Ovary (tissue), 9 donors: ENCODE results near the gene CACNA2D1. TPM values are rescaled to one million over a fixed set of nuclear protein-coding genes. Genes with fewer than 3 reads are reported as not detected.

Source experiments
- DNase-seq, 5 donors: peaks; one replicate each; pipeline ENCODE4 v3.0.0-alpha.2; 2019 to 2020
- H3K27ac ChIP-seq, 2 donors: fragments of 200-600 bp; one replicate each; pipeline versions ENCODE4 v1.5.1 to v1.8.0; 2019 to 2022
- H3K27me3 ChIP-seq: fragments of 200-600 bp; one replicate; pipeline ENCODE4 v1.8.0; 2022
- H3K36me3 ChIP-seq: fragments of 200-600 bp; sonication (generic); one replicate; pipeline ENCODE4 v1.5.1; 2019
- H3K4me1 ChIP-seq: one replicate; pipeline ENCODE4 v1.8.1; 2013; ENCODE audit warnings: mild to moderate bottlenecking, moderate library complexity; ENCODE audit not compliant: insufficient read depth
- H3K4me3 ChIP-seq: fragments of 200-600 bp; sonication (generic); one replicate; pipeline ENCODE4 v1.5.1; 2017
- H3K9me3 ChIP-seq, 2 donors: fragments of 200-600 bp in 1 of 2; sonication (generic) in 1 of 2; one replicate each; pipeline versions ENCODE4 v1.5.1 to v1.8.1; 2013 to 2019; ENCODE audit warnings: mild to moderate bottlenecking in 1 of 2, moderate library complexity in 1 of 2
- CTCF ChIP-seq, 3 donors: fragments of 450-650 bp in 2 of 3; fragments of 200-600 bp in 1 of 3; IDR thresholded peaks; one replicate each; pipeline versions ENCODE4 v1.5.1 to v1.8.0; 2016 to 2022; ENCODE audit warnings: antibody characterized with exemption in 3 of 3, mild to moderate bottlenecking in 1 of 3
- EP300 ChIP-seq: sonication (generic); formaldehyde crosslinking; IDR thresholded peaks from one replicate; pipeline ENCODE4 v1.6.1; 2017; ENCODE audit warnings: antibody characterized with exemption
- POLR2A ChIP-seq: fragments of 450-650 bp; IDR thresholded peaks from one replicate; pipeline ENCODE4 v1.6.1; 2017; ENCODE audit warnings: antibody characterized with exemption, mild to moderate bottlenecking, moderate library complexity
- WGBS, 3 donors: extraction: QIAGEN DNeasy Blood & Tissue Kit in 1 of 3; methylation state at CpG; one replicate each; pipeline versions ENCODE4 v1.1.5 to v1.1.7; 2013 to 2017; 5-methylcytosine and 5-hydroxymethylcytosine counted together
- intact Hi-C, 4 donors: fragments of 100-400 bp; cut with DNase I; formaldehyde crosslinking; loops; one replicate each; pipeline versions ENCODE4 v1.11.0 to v1.15.1; 2022 to 2023
- polyA plus RNA-seq, 2 donors: library from polyadenylated mRNA; stranded (reverse); fragments of 200-250 nt in 1 of 2; fragments of 350-450 nt in 1 of 2; fragmentation: Illumina TruSeq in 1 of 2; extraction: RNeasy Lipid Tissue Mini Kit (QIAGEN cat#74804) in 1 of 2; gene quantifications; one replicate each; pipeline ENCODE4 v1.2.3, GENCODE V29; 2013 to 2014
- total RNA-seq, 7 donors: library from RNA; depleted of rRNA in 2 of 7; stranded (reverse); fragments of >200 nt in 2 of 7; fragmentation: NEBNext Ultra II Directional in 3 of 7; extraction: Animal tissue kit (Norgen Biotek cat#: 25700) in 3 of 7; gene quantifications; one replicate each; pipeline versions ENCODE4 v1.1.0 to v1.2.4, GENCODE V29; 2016 to 2023
- donor health status: DM: no; HTN: no; CAD: no; lungs with moderate emphysema.
- donor health status: DM: no; HTN: no; CAD: no.
- donor health status: Bipolar disorder and iron deficiency.
- donor health status: DM: yes; HTN: yes; CAD: no.
- donor health status: DM: no; HTN: no; CAD: no.
- donor health status: DM: yes; HTN: yes; CAD: no.

The CACNA2D1 gene
- total and polyA plus RNA-seq, 9 donors = 6.6 to 34.2 (median 18.8) TPM

GRCh38 chr7:82021036-82021435 is 422.5 kb downstream of the CACNA2D1 start:
- H3K27me3 ChIP-seq = no peaks in the 10 kb centered on the region
- 77 to 78% (median 77%) methylated on average over 2 of the region's 2 CpGs for WGBS, 3 donors
- no peak overlapping the region for H3K4me3 ChIP-seq
- H3K27ac ChIP-seq = no peak overlapping the region
- no peaks in the 10 kb centered on the region for H3K36me3 ChIP-seq
- H3K9me3 ChIP-seq = no peaks in the 10 kb centered on the region
- no peak for DNase-seq
- intact Hi-C loops = no loop called here
- TF ChIP-seq POLR2A (no peak), EP300 (no peak), CTCF (IDR thresholded peaks at IDR 0.05) (no peak)
- H3K4me1 ChIP-seq = no peaks in the 10 kb centered on the region

GRCh38 chr7:82019551-82020475 is 423.8 kb downstream of the CACNA2D1 start:
- no peak for DNase-seq
- TF ChIP-seq EP300 = no peak
- TF ChIP-seq POLR2A = no peak
- TF ChIP-seq CTCF (IDR thresholded peaks at IDR 0.05) = no peak
- H3K4me3 ChIP-seq = no peak overlapping the region
- no peaks in the 10 kb centered on the region for H3K4me1 ChIP-seq
- no peak overlapping the region for H3K27ac ChIP-seq
- H3K27me3 ChIP-seq = no peaks in the 10 kb centered on the region
- intact Hi-C loops = no loop called here
- WGBS, 3 donors = 66 to 75% (median 68%) methylated on average over 3 of the region's 3 CpGs
- no peaks in the 10 kb centered on the region for H3K36me3 ChIP-seq
- no peaks in the 10 kb centered on the region for H3K9me3 ChIP-seq

- Histone ChIP-seq H3K9me3 (no peaks in the 10 kb centered on the region), H3K27me3 (no peaks in the 10 kb centered on the region), H3K36me3 (no peaks in the 10 kb centered on the region), H3K4me1 (no peaks in the 10 kb centered on the region), H3K27ac (no peak overlapping the region), H3K4me3 (no peak overlapping the region)
- no peak for TF ChIP-seq POLR2A
- no peak for TF ChIP-seq EP300
- TF ChIP-seq CTCF (IDR thresholded peaks at IDR 0.05) = no peak
- no peak for DNase-seq
- intact Hi-C loops = no loop called here
Observed at GRCh38 chr7:82018226-82018625, 425.4 kb downstream of the CACNA2D1 start.

DNA sequence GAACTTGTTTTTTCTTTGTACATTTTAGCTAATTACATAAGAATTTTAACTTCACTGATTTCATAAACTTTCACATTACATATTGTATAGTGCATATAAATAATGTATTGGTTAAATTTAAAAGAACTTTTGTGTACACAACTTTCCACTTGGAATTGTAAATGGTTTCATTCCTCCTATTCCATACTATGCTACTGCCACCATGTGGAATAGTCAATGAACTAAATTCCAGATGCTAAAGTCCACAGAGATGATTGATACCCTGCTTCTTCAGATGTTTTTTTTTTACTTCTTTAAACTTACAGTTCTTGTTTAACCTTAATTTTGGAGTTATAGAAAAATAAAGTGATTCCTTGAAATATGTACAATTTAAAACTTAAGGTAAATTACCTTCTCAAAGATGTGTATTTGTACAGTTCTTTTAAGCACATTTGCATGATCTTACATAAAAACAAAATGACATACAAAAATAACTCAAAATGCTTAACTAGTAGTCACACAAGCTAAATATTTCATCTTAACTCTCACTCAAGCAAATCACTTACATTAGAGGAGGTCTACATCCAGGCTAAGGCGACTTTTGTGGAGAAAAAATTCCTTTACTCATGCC is 426.1 kb downstream of the CACNA2D1 start:
- Histone ChIP-seq H3K9me3 (no peaks in the 10 kb centered on the region), H3K4me1 (no peaks in the 10 kb centered on the region), H3K27ac (no peak overlapping the region), H3K4me3 (no peak overlapping the region), H3K27me3 (no peaks in the 10 kb centered on the region), H3K36me3 (no peaks in the 10 kb centered on the region)
- 90 to 96% (median 96%) methylated on average over 1 of the region's 1 CpG for WGBS, 3 donors
- DNase-seq = no peak
- intact Hi-C loops = no loop called here
- no peak for TF ChIP-seq EP300
- no peak for TF ChIP-seq POLR2A
- TF ChIP-seq CTCF (IDR thresholded peaks at IDR 0.05) = no peak
